GM12872 (cell line): Measurements from ENCODE around the gene TTC28.

ENCODE experiments used
- TF ChIP-seq, protein P1 (sequence below): IDR thresholded peaks from 3 replicates; pipeline ENCODE4 v1.5.1; 2011; ENCODE audit warnings: low read depth, mild to moderate bottlenecking, low read length, moderate library complexity; ENCODE audit not compliant: insufficient read depth

The TTC28 gene

DNA sequence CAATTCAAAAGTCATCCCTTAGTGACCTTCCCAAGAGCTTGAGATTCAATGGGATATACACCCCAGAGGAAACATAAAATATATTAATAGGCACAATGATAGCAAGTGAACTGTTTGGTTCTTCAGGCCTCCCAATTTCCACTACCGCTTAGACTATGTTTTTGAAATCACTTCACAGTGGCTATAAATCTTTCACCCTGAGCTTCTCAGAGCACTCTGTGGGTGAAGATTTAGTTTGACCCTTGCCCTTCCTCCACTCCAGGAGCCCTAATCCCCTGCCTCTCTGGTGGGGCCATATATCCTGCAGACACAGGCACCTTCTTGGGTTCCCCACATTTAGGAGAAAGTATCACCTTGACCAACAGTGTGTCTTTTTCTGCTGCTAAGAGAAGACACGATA is 573.7 kb downstream of the TTC28 start:
- TF ChIP-seq, protein P1, sequence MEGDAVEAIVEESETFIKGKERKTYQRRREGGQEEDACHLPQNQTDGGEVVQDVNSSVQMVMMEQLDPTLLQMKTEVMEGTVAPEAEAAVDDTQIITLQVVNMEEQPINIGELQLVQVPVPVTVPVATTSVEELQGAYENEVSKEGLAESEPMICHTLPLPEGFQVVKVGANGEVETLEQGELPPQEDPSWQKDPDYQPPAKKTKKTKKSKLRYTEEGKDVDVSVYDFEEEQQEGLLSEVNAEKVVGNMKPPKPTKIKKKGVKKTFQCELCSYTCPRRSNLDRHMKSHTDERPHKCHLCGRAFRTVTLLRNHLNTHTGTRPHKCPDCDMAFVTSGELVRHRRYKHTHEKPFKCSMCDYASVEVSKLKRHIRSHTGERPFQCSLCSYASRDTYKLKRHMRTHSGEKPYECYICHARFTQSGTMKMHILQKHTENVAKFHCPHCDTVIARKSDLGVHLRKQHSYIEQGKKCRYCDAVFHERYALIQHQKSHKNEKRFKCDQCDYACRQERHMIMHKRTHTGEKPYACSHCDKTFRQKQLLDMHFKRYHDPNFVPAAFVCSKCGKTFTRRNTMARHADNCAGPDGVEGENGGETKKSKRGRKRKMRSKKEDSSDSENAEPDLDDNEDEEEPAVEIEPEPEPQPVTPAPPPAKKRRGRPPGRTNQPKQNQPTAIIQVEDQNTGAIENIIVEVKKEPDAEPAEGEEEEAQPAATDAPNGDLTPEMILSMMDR: no peak

DNA sequence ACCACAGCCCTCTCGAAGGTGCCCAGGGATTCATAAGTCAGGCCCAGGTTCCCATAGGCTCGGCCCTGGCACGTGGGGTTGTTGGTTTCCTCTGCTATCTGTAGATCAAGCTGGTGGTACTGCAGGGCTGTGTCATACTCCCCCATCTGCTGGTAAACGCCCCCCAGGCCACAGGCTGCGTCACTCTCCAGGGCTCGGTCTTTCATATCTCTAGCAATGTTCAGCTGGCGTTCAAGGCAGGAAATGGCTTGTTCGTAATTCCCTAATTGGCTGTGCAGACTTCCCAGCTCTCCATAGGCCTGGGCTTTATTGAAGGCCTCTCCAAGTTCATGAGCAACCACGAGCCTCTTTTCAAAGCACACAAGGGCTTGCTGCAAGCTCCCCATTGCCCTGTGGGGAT is 574.2 kb downstream of the TTC28 start:
- TF ChIP-seq, protein P1: no peak

DNA sequence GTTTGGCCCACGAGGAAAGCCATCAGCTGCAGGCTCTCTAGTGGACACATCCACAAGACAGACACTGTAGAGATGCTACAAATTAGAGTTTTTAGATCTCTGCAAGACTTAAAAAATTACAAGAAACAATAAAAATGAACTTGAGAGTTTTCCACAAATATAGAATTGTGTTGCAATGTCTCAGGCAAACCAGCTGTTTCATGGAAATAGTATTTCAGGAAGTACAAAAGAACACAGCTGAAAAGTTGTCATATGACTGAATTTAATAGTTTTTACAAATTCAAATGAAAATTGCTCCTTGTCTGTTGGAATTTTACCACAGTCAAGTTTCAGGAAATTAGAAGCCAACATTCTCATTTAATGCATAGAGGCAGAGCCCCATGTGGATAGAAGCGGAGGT is 576.0 kb downstream of the TTC28 start:
- TF ChIP-seq, protein P1: no peak

DNA sequence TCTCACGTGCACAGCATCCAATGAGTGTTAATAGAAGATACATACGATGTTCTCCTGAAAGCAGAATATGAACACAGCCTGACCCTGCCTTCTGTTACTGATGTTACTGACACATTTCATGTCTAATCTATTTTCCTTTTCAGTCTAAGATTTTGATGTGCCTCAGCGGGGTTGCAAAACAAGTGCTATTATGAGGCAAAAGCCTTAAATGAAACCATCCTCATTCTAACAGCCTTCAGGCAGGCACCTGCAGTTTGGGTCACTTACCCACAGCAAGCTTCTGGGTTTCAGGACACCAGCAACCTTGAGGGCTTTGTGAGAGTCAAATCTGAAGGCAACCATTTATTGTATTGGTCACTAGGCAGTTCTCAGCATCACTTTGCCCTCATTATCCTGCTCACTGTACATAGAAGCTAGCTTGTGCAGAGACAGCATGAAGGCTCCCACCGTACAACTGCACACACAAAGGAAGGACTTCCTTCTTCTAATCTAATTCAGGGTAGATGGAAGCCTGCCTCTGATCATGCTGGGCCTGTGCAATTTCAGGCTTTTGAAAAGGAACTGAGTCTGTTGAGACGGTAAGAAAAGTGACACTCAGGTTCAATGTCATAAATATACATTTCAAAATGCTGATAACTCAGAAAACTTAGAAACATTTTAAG is 577.4 kb downstream of the TTC28 start:
- TF ChIP-seq, protein P1: no peak

DNA sequence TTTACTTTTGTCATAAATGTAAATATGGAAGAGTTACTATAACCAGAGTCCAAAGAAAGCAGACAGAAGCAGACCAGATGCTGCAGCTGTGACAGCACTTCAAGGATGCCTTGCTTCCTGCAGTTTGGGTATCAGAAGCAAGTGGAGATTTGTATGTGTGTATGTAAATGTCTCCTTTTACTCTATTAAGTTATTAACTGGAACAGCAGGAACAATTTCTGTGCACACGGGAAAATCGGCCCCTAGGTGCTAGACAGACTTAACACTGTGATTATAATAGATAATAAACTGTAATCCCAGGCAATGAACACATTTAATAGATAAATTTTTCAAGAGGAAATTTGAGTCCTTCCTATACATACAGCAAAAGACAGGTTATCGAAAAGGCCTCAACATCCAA is 582.0 kb downstream of the TTC28 start:
- TF ChIP-seq, protein P1: no peak

DNA sequence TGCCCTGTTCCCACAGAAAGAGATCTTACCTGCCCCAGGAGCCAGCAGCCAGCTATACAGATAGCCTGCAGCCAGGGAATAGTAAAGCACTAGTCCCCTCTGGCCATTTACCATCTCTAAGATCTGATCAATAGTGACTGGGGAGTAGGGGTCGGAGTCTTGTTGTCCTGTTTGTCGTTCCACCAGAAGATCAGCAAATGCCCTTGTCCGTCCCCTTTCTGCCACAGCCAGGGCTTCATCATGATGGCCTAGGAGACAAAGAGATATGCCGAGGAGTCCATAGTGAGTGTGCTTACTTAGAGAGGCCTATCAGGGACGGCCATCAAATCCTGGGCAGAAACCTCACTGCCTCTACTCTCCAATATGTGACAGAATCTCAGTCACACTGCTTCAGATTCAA is 583.5 kb downstream of the TTC28 start:
- TF ChIP-seq, protein P1: no peak

DNA sequence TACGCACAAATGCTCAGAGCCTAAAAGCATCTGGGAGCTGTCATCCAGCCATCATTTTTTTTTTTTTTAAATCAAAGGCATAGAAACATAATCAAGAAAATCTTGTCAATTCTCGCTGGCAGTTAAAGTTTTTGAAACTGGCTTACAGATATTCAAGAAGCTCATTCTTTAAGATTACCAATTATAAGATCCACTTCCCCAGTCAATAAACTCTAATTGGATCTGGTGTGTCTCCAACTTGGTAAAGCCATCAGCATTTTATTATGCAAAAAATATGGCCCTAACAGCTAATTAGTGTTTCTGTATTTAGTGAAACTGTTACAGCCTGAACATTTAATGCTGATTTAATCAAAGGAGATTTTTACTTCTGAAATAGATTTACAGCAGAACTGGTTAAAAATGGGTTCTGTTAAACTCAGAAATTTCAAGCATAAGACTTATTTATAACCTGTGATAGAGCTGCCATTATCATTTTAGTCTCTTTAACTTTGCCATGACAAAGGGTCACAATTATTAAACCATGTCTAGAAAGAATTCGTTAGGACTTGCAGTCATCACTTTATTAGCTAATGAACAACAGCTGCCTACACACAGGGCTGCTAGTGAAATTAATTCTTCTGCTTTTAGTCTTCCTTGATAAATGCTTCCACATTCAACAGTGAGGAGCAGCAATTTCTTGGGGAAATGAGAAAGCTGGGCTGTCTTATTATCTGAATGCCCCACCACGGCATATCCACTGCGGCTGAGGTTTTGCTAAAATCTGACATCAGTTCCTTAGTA is 584.1 kb downstream of the TTC28 start:
- TF ChIP-seq, protein P1: no peak
